ENCODE data around the gene SHBG.

DNA sequence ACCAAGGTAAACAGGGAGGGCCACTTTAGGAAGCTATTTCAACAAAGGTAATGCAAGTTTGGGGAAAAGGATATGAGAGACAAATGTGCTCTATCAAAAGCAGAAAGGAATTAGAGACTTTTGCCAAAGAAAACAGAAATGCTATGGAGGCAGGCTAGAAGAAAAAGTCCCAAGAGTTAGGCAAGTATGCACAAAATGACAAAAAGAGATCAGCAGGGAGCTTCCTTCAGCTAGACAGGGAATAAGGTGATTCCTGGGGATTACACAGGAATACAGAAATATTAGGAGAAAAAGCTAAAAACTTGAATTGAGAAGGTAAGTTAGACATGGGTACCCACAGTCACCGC, 17.7 kb upstream of the SHBG start:
- TF ChIP-seq CSDC2 (CRISPR knock-in tag; IDR thresholded peaks at IDR 0.05) (no peak), ISL1 (CRISPR knock-in tag; IDR thresholded peaks at IDR 0.05) (no peak), PPARA (CRISPR knock-in tag; IDR thresholded peaks at IDR 0.05; ENCODE audit: borderline replicate concordance) (no peak), ARNTL (CRISPR knock-in tag; IDR thresholded peaks at IDR 0.05; ENCODE audit: borderline replicate concordance, low read depth) (no peak), ZFP3 (CRISPR knock-in tag; IDR thresholded peaks at IDR 0.05) (no peak), RARB (CRISPR knock-in tag; IDR thresholded peaks at IDR 0.05) (no peak), ZNF8 (CRISPR knock-in tag; IDR thresholded peaks at IDR 0.05) (no peak)
- TF ChIP-seq, protein P1, sequence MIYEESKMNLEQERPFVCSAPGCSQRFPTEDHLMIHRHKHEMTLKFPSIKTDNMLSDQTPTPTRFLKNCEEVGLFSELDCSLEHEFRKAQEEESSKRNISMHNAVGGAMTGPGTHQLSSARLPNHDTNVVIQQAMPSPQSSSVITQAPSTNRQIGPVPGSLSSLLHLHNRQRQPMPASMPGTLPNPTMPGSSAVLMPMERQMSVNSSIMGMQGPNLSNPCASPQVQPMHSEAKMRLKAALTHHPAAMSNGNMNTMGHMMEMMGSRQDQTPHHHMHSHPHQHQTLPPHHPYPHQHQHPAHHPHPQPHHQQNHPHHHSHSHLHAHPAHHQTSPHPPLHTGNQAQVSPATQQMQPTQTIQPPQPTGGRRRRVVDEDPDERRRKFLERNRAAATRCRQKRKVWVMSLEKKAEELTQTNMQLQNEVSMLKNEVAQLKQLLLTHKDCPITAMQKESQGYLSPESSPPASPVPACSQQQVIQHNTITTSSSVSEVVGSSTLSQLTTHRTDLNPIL (CRISPR knock-in tag; IDR thresholded peaks at IDR 0.05; ENCODE audit: low read depth), result no peak
- TF ChIP-seq, protein P2, sequence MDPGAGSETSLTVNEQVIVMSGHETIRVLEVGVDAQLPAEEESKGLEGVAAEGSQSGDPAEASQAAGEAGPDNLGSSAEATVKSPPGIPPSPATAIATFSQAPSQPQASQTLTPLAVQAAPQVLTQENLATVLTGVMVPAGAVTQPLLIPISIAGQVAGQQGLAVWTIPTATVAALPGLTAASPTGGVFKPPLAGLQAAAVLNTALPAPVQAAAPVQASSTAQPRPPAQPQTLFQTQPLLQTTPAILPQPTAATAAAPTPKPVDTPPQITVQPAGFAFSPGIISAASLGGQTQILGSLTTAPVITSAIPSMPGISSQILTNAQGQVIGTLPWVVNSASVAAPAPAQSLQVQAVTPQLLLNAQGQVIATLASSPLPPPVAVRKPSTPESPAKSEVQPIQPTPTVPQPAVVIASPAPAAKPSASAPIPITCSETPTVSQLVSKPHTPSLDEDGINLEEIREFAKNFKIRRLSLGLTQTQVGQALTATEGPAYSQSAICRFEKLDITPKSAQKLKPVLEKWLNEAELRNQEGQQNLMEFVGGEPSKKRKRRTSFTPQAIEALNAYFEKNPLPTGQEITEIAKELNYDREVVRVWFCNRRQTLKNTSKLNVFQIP (CRISPR knock-in tag; IDR thresholded peaks at IDR 0.05; ENCODE audit: borderline replicate concordance, low read depth), result no peak

All from SK-N-SH treated with all-trans-retinoic acid at 6 μM for 48 hours (cell line).